CD14-positive monocyte (primary cell): Measurements from ENCODE around the gene NCOA5. TPM values are rescaled to one million over a fixed set of nuclear protein-coding genes. Genes with fewer than 3 reads are reported as not detected.

Experiments
- DNase-seq, 3 donors: peaks; one replicate each; pipeline ENCODE4 v3.0.0-alpha.2; 2011 to 2022
- H2AFZ ChIP-seq: 2 replicates; pipeline ENCODE4 v1.6.0; 2012; ENCODE audit warnings: mild to moderate bottlenecking, low read depth, low read length, inconsistent platforms; ENCODE audit not compliant: insufficient read depth, poor library complexity, severe bottlenecking
- H3K27ac ChIP-seq, 2 donors: 1 replicate in 1 of 2; 2 replicates in 1 of 2; pipeline ENCODE4 v1.5.1; 2012 to 2013; ENCODE audit warnings: low read length in 2 of 2, control low read depth in 1 of 2, inconsistent platforms in 1 of 2, low read depth in 1 of 2, mild to moderate bottlenecking in 1 of 2
- H3K27me3 ChIP-seq, 2 donors: one replicate each; pipeline versions ENCODE4 v1.6.0 to v1.6.1; 2011 to 2013; ENCODE audit warnings: low read length in 2 of 2; ENCODE audit not compliant: control insufficient read depth in 2 of 2, insufficient read depth in 2 of 2
- H3K36me3 ChIP-seq, 2 donors: replicated peaks in 1 of 2; 1 replicate in 1 of 2; 2 replicates in 1 of 2; pipeline versions ENCODE4 v1.5.1 to v1.6.1; 2012 to 2013; ENCODE audit warnings: low read length in 2 of 2, control low read depth in 1 of 2, inconsistent platforms in 1 of 2, mild to moderate bottlenecking in 1 of 2; ENCODE audit not compliant: insufficient read depth in 2 of 2, control insufficient read depth in 1 of 2
- H3K4me1 ChIP-seq, 2 donors: 1 replicate in 1 of 2; 2 replicates in 1 of 2; pipeline versions ENCODE4 v1.5.1 to v1.6.1; 2012 to 2013; ENCODE audit warnings: low read length in 2 of 2, control low read depth in 1 of 2, inconsistent platforms in 1 of 2, mild to moderate bottlenecking in 1 of 2, moderate library complexity in 1 of 2; ENCODE audit not compliant: insufficient read depth in 2 of 2, control insufficient read depth in 1 of 2
- H3K4me2 ChIP-seq: replicated peaks from 2 replicates; pipeline ENCODE3; 2012; ENCODE audit warnings: low read length, moderate library complexity, mild to moderate bottlenecking; ENCODE audit not compliant: poor library complexity, severe bottlenecking; ENCODE audit errors: extremely low read depth
- H3K4me3 ChIP-seq, 3 experiments: fragments of 200-600 bp in 1 of 3; sonication (generic) in 1 of 3; replicated peaks in 1 of 3; 1 replicate in 2 of 3; 2 replicates in 1 of 3; pipeline ENCODE4 v1.5.1; 2011 to 2013; ENCODE audit warnings: low read length in 3 of 3, mild to moderate bottlenecking in 3 of 3, control low read depth in 2 of 3, low read depth in 2 of 3, inconsistent platforms in 1 of 3, moderate library complexity in 1 of 3
- H3K79me2 ChIP-seq: 2 replicates; pipeline ENCODE4 v1.6.0; 2012; ENCODE audit warnings: mild to moderate bottlenecking, control low read depth, inconsistent platforms, low read length, moderate library complexity; ENCODE audit not compliant: insufficient read depth
- H3K9ac ChIP-seq: 2 replicates; pipeline ENCODE4 v1.6.0; 2017; ENCODE audit warnings: low read length, mild to moderate bottlenecking; ENCODE audit not compliant: insufficient read depth, poor library complexity, severe bottlenecking
- H3K9me3 ChIP-seq, 2 donors: replicated peaks in 1 of 2; 1 replicate in 1 of 2; 2 replicates in 1 of 2; pipeline versions ENCODE4 v1.5.1 to v1.6.1; 2012 to 2013; ENCODE audit warnings: low read length in 2 of 2, control low read depth in 1 of 2; ENCODE audit not compliant: control insufficient read depth in 1 of 2, insufficient read depth in 1 of 2
- H4K20me1 ChIP-seq: 2 replicates; pipeline ENCODE4 v1.6.0; 2012; ENCODE audit warnings: mild to moderate bottlenecking, low read length, control low read depth, moderate library complexity; ENCODE audit not compliant: insufficient read depth
- H3K27ac Mint-ChIP-seq, 7 donors: one replicate each; pipeline ENCODE4 v1.8.0; 2020; ENCODE audit warnings: mild to moderate bottlenecking in 7 of 7, mixed read lengths in 7 of 7, moderate library complexity in 6 of 7, inconsistent platforms in 2 of 7
- H3K27me3 Mint-ChIP-seq, 3 donors: one replicate each; pipeline ENCODE4 v1.8.0; 2021 to 2022; ENCODE audit warnings: low read depth in 3 of 3, mild to moderate bottlenecking in 3 of 3, mixed read lengths in 3 of 3, moderate library complexity in 3 of 3, inconsistent platforms in 1 of 3
- H3K36me3 Mint-ChIP-seq, 2 donors: one replicate each; pipeline ENCODE4 v1.8.0; 2020; ENCODE audit warnings: mixed read lengths in 2 of 2, inconsistent platforms in 1 of 2, mild to moderate bottlenecking in 1 of 2
- H3K4me1 Mint-ChIP-seq: one replicate; pipeline ENCODE4 v1.8.0; 2020; ENCODE audit warnings: mild to moderate bottlenecking, mixed read lengths
- H3K4me3 Mint-ChIP-seq, 2 donors: one replicate each; pipeline ENCODE4 v1.8.0; 2020; ENCODE audit warnings: mild to moderate bottlenecking in 2 of 2, mixed read lengths in 2 of 2, moderate library complexity in 1 of 2
- H3K9me3 Mint-ChIP-seq, 7 donors: one replicate each; pipeline ENCODE4 v1.8.0; 2020 to 2022; ENCODE audit warnings: mixed read lengths in 7 of 7, mild to moderate bottlenecking in 6 of 7, moderate library complexity in 6 of 7, inconsistent platforms in 2 of 7
- CTCF ChIP-seq: fragments of 200-600 bp; IDR thresholded peaks from one replicate; pipeline ENCODE4 v1.8.0; 2022; ENCODE audit warnings: antibody characterized with exemption, mild to moderate bottlenecking
- WGBS: methylation state at CpG from one replicate; pipeline ENCODE4 v1.1.5; 2013; ENCODE audit warnings: missing lambda C conversion rate; ENCODE audit not compliant: insufficient coverage; 5-methylcytosine and 5-hydroxymethylcytosine counted together
- intact Hi-C, 2 donors: fragments of 100-400 bp; cut with micrococcal nuclease; formaldehyde crosslinking; loops; one replicate each; pipeline versions ENCODE4 v1.15.0 to v1.15.1; 2023
- polyA plus RNA-seq, 3 donors: library from polyadenylated mRNA; depleted of rRNA in 1 of 3; unstranded in 2 of 3; stranded (reverse) in 1 of 3; fragments of 300-500 nt in 2 of 3; fragments of >200 nt in 1 of 3; fragmentation: Illumina TruSeq in 2 of 3; gene quantifications; 1 replicate in 2 of 3; 2 replicates in 1 of 3; pipeline ENCODE4 v1.2.3, GENCODE V29; 2012 to 2021

The NCOA5 gene
- polyA plus RNA-seq, 3 donors = 4.5 to 10.2 (median 6.0) TPM

- Mint-ChIP-seq H3K36me3 (peaks cover 5 to 6% of the 10 kb centered on the region in 2 donors), H3K4me1 (peaks cover 70% of the 10 kb centered on the region), H3K27me3 (no peaks in the 10 kb centered on the region), H3K4me3 (no peak overlapping the region), H3K27ac (peak overlapping the region in 2 of 7 donors; percentile 2 to 8), H3K9me3 (no peaks in the 10 kb centered on the region)
- Histone ChIP-seq H3K4me1 (peaks cover 29 to 58% of the 10 kb centered on the region in 2 donors), H3K27me3 (no peaks in the 10 kb centered on the region), H4K20me1 (peaks cover 96% of the 10 kb centered on the region), H3K79me2 (peaks cover 96% of the 10 kb centered on the region), H2AFZ (no peak overlapping the region), H3K4me2 (no peak overlapping the region), H3K36me3 (no peaks in the 10 kb centered on the region), H3K9me3 (no peaks in the 10 kb centered on the region), H3K9ac (no peak overlapping the region), H3K27ac (no peak overlapping the region), H3K4me3 (no peak overlapping the region)
- WGBS = 95% methylated on average over 3 of the region's 3 CpGs
- intact Hi-C loops = loop anchor here (5.0 to 10.0 kb wide), 3 partner anchors 72 to 112 kb away; partner anchors contain the start of gene ZNF335 (in 1 of the 2)
- TF ChIP-seq CTCF = no peak
- DNase-seq = no peak
These were observed 5.0 kb downstream of the NCOA5 start for GRCh38 chr20:46084805-46085178.

GRCh38 chr20:46083531-46084061 is 6.2 kb downstream of the NCOA5 start:
- peaks cover 25 to 50% of the 10 kb centered on the region in 2 donors for H3K4me1 ChIP-seq
- peaks cover 66% of the 10 kb centered on the region for H3K4me1 Mint-ChIP-seq

More at GRCh38 chr20:46083531-46084061, 6.2 kb downstream of the NCOA5 start:
- H3K27ac ChIP-seq = no peak overlapping the region
- H3K27me3 ChIP-seq = no peaks in the 10 kb centered on the region
- H3K4me3 ChIP-seq = no peak overlapping the region
- H3K79me2 ChIP-seq = peaks cover 100% of the 10 kb centered on the region
- H3K4me2 ChIP-seq = no peak overlapping the region
- no peaks in the 10 kb centered on the region for H3K9me3 Mint-ChIP-seq
- H3K4me3 Mint-ChIP-seq = no peak overlapping the region
- no peak overlapping the region for H3K27ac Mint-ChIP-seq
- H3K9ac ChIP-seq = no peak overlapping the region
- no peaks in the 10 kb centered on the region for H3K27me3 Mint-ChIP-seq
- peaks cover 100% of the 10 kb centered on the region for H4K20me1 ChIP-seq
- no CpG with 5 or more reads among the region's 1 CpG for WGBS
- intact Hi-C loops = loop anchor here in 1 of 2 donors (10.0 kb wide), 1 partner anchor 99 kb away; no protein-coding TSS in a partner anchor
- no peak for DNase-seq
- no peak overlapping the region for H2AFZ ChIP-seq
- H3K36me3 ChIP-seq = peaks cover 10 to 11% of the 10 kb centered on the region in 2 donors
- TF ChIP-seq CTCF = no peak
- no peaks in the 10 kb centered on the region for H3K9me3 ChIP-seq
- H3K36me3 Mint-ChIP-seq = peaks cover 16% of the 10 kb centered on the region in 2 donors
